Activated CD4-positive, alpha-beta T cell treated with anti-CD3 and anti-CD28 coated beads, Interleukin-10, Interleukin-2, amounts not matched to agents 100 ng/mL and 50 ng/mL, durations not matched to agents 16 hours and 8 hours (primary cell): ENCODE data around the gene S100A8.

Experiments used
- DNase-seq: peaks from one replicate; pipeline ENCODE4 v3.0.0-alpha.2; 2020

Gene S100A8

DNA sequence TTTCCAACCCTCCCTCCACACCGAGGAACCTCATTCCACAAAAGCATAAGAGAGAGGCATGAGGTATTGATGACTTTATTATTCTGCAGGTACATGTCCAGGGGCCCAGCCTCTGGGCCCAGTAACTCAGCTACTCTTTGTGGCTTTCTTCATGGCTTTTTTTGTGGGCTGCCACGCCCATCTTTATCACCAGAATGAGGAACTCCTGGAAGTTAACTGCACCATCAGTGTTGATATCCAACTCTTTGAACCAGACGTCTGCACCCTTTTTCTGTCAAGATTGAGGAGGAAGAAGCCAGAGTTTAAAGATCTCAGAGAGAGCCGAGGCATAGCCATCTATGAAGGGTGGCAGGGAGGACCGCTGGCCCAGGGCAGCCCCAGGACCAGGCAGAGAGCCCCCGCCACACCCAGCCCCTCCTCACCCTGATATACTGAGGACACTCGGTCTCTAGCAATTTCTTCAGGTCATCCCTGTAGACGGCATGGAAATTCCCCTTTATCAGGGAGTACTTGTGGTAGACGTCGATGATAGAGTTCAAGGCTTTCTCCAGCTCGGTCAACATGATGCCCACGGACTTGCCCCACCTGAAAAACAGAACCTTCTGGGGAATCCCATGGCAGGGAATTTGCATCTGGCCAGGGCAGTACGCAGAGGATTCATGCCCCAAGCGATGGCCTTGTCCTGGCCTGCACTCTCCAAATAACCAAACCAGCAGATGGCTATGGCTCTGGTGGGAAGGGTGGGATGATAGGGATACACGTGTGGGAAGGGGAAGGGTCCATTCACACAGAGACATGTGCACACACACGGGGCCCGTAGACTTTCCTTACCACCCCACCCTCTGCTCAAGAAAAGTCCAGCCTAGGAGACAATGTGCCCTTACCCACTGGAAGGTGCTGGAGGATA lies 647 bp downstream of the S100A8 start:
- DNase-seq, result no peak

DNA sequence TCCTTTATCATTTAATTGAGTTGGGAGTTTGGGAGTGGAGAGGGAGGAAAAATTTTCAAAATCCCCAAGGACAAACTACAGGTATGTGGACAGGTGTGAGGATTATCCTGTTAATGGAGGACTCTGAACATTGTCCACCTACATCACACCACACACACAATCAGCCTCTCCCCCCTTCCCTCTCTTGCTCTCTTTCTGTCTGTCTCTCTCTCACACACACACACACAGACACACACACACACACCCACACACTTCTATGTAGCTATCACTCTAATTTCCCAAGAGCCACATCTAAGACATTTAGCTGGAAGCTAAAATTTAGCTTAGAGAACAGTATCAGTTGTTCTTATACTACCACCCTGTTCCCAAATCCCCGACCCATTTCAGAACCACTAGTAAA lies 1.5 kb downstream of the S100A8 start:
- DNase-seq, result no peak

DNA sequence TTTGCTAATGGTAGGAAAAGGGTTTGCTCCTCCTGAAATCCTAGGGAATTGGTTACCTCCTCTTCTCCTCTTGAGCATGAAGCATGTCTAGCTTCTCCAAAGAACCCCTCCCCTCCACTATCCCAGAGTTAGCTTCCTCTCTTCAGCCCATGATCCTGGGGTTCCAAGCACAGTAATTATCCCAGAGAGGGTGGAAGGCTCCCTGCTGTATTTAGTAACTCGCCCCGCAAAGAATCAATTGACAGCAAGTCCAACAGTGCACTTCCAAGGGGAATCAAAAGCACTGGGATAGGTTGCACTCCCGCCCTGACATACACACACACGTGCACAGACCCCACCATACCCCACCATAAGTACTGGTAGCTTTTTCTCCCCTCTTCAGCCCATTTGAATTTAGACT lies 3.1 kb downstream of the S100A8 start:
- DNase-seq, result no peak

DNA sequence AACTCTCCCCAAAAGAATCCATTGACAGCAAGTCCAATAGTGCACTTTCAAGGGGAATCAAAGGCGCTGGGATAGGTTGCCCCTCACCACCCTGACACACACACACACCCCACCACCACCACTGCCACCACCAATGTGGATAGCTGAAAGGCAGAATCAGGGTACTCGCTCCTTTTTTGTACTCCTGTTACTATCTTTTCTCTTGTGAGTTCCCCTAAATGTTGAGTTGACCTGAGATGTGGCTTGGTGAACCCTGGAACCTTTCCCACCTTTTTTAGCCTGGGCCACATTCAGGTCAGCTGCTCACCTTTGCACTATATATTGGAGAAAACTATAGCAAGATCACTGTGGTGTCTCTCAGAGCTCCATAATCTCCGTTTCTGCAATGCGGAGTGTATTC lies 3.9 kb downstream of the S100A8 start:
- DNase-seq, result no peak

DNA sequence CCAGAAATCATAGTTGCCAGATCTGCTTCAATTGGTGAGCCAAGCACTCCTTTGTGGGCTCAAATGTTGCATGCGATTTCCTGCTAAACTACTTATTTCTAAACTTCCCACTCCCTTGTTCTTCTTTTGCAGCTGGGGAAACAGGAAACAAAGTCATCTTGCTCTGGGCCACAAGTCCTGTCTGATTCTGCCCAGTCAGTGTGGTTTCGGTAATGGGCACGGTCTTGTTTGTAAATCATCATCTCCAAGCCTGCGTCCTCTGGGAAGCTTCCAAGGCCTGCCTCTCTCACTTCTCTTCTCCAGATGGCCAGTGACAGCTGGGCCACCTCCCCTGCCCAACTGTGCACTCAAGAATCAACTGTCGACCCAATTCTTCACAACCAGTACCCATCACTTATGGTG lies 4.4 kb downstream of the S100A8 start:
- DNase-seq, result peak; percentile 35

DNA sequence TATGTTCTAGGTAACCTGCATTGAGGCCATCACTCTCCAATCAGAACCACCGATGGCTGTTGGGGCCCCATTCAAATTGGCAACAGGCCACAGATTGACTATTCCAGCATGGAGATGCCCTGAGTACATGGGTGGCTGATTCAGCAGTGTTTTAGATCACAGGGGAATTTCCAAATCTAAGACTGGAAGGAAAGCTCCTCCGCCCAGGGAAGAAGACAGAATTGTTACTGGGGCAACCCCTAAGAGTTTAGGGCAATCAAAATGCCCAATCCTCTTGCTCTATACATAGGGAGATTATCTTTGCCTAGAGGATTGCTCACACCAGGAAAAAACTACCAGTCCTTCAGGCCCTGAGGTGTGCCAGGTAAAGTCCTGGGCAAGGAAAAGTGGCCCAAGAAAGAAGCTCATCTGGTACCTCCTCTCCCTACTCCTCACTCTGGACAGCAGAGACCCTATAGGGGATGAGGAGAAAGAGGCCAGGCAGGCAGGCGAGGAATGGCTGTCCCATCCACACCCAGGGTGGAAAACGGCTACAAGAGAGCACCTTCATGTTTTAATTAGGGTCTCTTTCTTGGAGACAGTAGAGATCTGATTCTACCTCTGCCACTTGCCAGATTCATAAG lies 5.8 kb downstream of the S100A8 start:
- DNase-seq, result no peak

DNA sequence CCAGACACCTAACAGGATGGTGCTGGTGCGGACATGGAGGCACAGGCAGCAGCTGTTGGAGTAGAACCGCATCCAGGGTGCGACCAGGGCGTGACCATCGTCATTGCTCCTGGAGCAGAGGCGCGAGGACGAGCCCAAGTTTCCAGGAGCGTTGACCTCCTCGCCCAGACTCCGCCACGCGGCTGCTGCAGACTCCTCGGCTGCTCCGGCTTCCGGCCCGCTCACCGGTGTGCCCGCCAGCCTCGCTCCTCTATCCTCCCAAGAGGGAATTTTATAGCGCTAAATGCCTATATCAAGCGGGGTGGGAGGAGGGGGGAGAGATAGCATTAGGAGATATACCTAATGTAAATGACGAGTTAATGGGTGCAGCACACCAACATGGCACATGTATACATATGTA lies 10.2 kb downstream of the S100A8 start:
- DNase-seq, result no peak

DNA sequence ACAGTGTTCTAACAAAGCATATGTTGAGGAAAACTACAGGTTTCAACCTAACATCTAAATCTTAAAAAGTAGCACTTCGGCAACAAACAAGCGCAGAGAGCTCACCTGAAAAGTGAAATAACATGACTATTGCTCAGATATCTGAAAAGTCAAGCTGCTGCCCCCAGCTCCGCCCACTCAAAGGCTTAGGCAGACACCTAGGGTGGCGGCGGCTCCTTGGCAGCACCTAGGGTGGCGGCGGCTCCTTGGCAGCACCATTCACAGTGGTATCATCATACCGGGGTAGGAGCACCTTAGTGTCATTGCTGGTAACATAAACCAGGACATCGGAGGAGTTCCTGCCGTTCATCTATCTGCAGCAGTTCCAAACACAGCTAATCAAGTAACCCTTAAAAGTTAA lies 11.3 kb downstream of the S100A8 start:
- DNase-seq, result no peak

DNA sequence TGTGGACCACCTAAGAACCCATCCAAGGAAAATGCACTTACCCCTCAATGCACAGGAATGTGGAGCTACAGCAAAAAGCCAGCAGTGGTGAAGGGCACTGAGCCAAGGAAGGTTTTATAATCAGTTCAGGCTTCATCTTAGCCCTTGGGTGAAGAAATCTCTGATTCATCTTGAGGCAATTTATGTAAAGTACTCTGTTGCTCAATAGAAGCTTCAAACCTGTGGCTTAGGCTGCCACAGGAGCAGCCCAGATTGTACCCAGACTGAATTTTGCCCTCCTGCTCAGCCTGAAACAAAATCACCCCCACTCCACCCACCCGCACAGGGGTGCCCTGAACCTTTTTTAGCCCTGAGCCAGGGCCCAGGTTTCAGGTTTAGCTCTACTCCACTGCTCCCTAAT lies 15.4 kb downstream of the S100A8 start, which contains the start of gene S100A12:
S100A12 (minus strand) TSS at position 111 of the 400 bp plus-strand sequence. CDS start 1,029 bp downstream, outside the sequence.
- DNase-seq, result no peak

DNA sequence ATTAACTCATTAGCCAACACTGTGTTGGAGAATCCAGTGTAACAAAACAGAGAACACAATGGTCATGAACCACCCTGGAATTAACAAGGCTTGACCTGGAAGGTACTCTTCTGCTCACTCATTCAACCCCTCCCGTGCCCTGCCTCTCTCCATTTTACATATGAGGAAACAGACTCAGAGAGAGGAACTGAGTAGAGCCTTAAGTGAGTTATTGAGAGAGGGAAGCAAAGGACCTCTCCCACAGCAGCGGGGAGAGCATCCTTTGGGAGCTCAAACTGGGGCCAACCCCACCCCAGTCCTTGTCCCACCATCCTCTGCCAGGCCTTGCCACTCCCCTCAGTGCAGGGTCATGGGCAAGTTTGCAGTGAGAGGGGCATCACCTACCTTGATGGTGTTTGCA lies 16.8 kb downstream of the S100A8 start:
- no peak for DNase-seq

DNA sequence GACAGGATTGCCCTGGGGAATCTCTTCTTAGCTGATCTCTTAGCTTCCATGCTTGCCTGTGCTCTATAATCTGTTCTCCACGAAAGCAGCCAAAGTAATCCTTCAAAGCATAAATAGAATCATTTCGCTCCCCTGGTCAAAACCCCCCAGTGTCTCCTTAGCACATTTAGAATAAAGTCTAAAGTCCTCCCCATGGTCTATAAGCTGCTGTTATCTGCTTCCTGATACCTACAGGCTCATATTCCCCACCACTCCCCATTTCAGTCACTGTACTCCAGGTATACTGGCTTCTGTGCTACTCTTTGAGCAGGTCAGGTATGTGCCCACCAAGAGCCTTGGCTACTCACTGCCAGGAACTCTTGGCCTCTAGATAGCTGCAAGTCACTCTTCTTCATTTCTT lies 18.3 kb downstream of the S100A8 start:
- DNase-seq, result no peak

DNA sequence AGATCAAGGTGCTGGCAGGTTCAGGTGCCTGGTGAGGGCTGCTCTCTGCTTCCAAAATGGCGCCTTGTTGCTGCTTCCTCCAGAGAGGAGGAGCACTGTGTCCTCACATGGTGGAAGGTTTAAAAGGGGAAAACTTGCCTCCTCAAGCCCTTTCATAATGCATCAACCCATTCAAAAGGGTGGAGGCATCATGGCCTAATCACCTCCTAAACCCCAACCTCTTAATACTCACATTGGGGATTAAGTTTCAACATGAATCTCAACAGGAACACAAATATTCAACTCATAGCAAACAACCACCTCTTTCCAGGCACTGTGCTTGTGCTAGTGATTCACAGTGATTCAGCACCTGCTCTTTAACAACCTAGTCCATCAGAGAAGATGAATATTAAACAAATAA lies 19.6 kb downstream of the S100A8 start:
- DNase-seq, result no peak

DNA sequence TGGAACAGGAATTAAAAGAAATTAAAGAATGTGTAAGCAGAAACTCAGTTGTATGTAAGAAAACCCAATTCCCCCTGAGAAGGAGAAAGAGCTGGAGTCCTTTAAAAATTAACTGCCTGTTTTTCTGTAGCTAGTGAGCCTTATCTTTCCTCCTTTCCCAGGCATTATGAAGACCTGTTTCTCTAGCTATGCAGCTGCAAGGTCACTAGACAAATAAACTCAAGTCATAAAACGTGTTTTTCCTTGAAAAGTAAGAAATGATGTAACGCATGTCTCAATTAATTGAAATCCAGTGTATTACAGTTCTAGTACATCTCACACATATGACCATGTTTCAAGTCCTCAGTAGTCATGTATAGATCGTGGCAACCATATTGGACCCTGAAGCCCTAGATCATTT lies 20.7 kb downstream of the S100A8 start:
- no peak for DNase-seq

DNA sequence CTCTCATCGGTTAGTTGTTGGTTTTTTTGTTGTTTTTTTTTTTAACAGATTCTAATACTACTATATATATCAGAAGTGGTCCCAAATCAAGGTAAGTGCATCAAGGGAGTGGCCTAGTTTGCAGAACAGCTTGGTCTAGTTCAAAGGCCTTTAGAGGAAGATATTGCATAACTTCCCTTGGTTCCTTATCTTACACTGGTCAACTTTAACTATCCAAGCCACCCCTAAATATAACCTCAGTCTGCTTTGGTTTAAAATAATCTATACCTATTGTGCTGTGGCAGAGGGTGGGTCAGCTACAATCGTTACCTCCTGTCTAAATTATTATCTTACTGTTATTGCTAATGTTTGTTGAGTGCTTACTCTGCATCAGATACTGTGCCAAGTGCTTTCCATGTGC lies 22.4 kb downstream of the S100A8 start:
- no peak for DNase-seq

DNA sequence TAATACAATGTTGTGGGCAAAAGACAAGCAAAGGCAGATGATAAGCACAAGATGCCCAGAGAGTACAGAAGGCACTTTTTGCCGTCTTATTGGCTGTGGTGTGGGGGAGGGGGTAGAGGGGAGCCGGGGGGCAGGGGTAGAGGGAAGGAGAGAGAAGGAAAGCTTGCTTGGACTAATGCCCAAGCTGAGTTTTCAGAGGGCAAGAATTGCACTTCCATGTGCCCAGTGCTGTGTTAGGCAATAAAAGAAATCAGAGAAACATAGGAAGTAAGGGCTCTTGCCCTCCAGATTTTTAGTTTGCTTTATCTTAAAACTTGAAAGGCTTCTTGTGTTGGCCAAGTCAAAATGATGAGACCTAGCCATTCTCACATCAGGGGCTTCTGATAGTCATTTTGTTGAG lies 23.8 kb downstream of the S100A8 start:
- no peak for DNase-seq

DNA sequence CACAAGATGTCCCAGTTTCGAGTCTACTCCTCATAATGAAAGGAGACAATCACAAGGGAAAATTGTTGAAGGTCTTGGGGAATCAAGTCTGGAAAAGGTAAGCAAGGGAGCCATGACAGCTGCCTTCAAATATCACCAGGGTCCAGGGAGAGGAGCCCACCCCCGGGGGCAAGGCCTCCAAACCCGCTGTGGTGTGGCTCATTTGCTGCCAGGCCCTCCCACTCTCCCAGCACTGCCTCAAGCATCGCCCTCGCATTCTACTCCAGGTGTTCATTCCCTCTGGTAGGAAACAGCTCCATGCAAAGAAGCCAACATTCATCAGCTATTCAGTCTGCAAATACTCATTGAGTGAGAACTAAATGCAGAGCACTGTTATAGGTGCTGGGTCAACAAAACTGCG lies 24.6 kb downstream of the S100A8 start:
- no peak for DNase-seq

DNA sequence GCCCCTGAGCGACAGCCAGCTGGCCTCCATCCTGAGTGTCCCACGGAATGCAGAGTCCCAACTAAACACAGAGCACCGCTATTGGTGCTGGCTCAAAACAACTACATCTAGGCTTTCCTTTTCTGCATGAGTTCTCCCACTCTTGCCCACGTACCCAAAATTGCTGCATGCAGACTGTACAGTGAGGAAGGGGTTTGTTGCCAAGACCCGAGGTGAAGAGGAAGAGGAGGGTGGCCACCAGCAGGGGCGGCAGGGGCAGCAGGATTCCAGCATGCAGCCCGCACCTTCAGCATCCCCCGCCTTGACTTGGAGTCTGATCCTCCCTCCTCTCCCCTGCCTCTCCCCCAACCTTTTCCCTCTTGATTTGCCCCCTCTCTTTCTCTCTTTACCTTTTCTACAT lies 25.2 kb downstream of the S100A8 start:
- DNase-seq, result no peak

DNA sequence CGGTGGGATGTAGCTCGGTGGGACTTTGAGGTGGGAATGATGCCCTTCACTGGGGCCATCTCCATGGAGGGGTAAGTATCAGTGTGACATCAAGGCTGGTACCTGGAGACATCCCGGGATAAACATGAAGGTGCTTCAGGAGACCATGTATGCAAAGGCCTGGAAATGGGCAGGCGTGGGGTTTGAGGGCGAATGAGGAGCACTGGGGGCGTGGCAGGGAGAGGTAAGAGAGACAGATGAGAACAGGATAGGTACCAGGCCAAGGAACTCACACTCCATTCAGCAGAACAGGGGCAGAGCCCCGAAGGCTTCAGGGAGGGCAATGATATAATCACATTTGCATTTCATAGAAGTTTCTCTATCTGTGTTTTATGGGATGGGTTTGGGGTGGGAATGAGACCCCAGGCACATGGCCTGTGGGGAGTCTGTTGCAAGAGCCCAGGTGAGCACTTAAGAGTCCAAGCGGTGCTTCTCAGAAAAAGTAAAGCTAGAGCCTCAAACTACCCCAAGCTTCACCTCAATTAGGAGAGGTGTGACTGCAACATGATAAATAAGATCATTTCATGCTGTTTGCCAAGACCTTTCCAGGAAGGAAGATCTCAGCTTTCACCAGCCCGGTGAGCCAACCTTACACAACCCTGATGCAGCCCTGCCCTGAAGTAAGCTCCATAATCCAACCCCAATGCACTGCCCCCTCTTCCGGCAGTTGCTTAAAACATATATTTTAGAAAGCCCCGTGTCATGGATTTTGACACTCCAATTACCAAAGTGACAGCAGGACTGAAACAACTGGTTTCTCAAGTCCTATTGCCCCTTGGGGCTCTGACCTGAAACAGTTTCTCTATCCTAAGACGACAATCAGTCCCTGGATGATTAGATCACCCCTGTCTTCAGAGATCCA lies 25.9 kb downstream of the S100A8 start:
- DNase-seq, result no peak

DNA sequence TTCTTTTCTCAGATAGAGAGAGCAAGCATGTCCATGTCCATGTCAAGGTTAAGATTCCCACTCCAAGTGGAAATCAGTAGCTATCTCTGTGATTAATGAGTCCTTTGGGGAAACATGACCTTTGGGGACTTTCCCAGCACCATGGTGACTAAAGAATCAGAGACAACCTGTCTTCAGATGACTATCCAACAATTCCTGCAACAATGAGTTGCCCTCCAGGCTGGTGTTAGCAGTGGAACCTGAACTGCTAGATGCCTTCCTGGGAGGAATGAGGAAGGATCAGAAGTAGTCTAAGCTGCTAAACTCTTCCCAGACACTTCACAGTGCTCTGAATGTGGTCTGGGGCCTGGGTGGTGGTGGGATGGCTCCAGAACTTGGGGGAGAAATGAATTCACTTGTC lies 26.7 kb downstream of the S100A8 start:
- no peak for DNase-seq

DNA sequence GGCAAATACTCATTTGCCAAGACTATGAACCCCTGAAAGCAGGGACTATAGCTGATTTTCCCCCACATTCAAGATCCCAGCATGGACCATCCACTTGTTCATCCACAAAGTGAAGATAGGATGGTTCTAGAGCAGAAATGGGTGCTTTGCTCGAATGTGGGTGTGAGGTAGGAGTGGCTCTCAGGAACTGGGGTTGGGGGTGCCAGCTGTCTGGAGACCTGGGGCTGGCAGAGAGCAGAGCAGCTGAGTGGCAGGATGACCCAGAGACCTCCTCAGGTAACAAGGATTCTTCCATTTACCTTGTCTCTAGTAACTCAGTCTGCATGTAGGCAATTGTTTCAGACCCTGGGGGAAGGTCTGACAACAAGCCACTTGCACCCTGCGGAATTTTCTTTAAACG lies 27.2 kb downstream of the S100A8 start:
- DNase-seq, result no peak

DNA sequence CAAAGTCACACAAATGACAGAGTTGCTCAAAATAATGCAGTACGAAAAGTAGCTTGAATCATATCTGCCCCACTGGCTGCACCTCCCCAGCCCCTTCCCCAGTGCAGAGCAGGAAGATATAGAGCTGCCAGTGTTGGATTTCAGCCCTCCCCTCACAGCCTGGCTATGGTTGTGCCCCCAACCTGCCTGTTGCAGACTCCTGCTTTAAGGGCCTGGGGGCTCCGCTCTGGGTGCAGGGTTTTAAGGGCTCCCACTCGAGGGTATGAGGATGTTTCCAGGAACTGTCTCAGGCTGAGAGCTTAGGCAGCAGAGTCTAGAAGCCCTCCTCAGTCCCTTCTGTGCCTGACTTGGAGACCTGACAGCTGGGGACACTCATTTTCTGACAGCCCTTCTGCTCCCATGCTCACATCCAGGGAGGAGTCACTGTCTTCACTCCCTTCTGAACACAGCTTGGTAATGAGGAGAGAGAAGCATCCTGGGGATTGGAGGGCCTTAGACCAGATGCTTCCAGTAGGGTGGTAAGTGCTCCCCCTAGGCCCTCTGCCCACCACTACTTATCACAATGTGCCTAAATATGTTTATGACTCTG lies 28.6 kb downstream of the S100A8 start:
- no peak for DNase-seq

DNA sequence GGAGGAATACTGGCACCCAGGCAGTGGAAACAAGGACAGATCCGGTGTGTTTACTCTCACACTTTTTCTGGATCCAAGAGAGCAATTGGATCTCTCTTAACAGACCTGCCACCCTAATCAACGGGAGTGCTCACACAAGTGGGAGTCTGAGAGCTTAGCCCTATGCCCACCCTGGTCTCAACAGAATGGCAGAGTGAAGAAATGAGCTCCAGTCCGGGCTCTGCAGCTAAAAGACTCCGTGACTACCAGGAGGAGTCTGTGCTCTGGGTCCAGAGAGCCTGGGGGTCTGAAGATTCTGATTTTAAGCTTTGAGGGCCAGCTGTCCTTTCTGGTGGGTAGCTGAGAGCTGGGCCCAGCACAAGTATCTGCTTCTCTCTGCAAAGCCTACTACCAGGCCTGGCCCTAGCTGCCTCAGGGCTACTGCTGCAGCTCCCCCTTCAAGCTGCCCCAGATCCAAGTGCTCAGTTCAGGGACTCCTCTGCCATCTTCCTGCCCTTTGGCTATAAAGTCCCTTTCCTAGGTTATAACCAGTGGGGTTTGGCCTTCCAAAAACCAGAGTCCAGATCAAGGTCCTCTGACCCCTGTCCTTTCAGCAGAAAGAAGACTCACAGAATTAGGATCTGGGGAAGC lies 29.3 kb downstream of the S100A8 start:
- no peak for DNase-seq
